HG03097 (cell line): Measurements from ENCODE around the gene TEKT1.
"Not testable (repeated sequence)": the region's sequence is repeated elsewhere in the genome, so short reads cannot be mapped to it uniquely, and the experiment has no call there.

Experiments
- ATAC-seq: cut with Tn5 transposase; IDR thresholded peaks from one replicate; pipeline ENCODE4 v1.9.1; 2021; ENCODE audit not compliant: unreplicated experiment, low FRiP score

TEKT1 gene

GRCh38 chr17:6818938-6819337 is 12.6 kb downstream of the TEKT1 start:
- no peak for ATAC-seq

- not testable (repeated sequence) for ATAC-seq
These were observed 15.2 kb downstream of the TEKT1 start for GRCh38 chr17:6816368-6816767.

- ATAC-seq = no peak
These were observed 15.8 kb downstream of the TEKT1 start for GRCh38 chr17:6815775-6816174.

- ATAC-seq = no peak
These were observed 19.2 kb downstream of the TEKT1 start for GRCh38 chr17:6812295-6812694.

GRCh38 chr17:6811510-6811909 is 20.0 kb downstream of the TEKT1 start:
- ATAC-seq = no peak

- no peak for ATAC-seq
These were observed 31.0 kb downstream of the TEKT1 start for GRCh38 chr17:6800422-6801027.

- ATAC-seq = no peak
These were observed 31.8 kb downstream of the TEKT1 start for GRCh38 chr17:6799738-6800137.

GRCh38 chr17:6797718-6798351 is 33.7 kb downstream of the TEKT1 start:
- ATAC-seq = no peak

- no peak for ATAC-seq
These were observed 34.5 kb downstream of the TEKT1 start for GRCh38 chr17:6796887-6797490.

- ATAC-seq = no peak
These were observed 35.3 kb downstream of the TEKT1 start for GRCh38 chr17:6796017-6796886.

GRCh38 chr17:6793748-6794493 is 37.6 kb downstream of the TEKT1 start:
- ATAC-seq = no peak

- no peak for ATAC-seq
These were observed 42.4 kb downstream of the TEKT1 start for GRCh38 chr17:6789146-6789545.

- no peak for ATAC-seq
These were observed 44.3 kb downstream of the TEKT1 start for GRCh38 chr17:6787081-6787693.

- ATAC-seq = no peak
These were observed 44.9 kb downstream of the TEKT1 start for GRCh38 chr17:6786618-6787017.

- no peak for ATAC-seq
These were observed 49.3 kb downstream of the TEKT1 start for GRCh38 chr17:6782244-6782643.

- no peak for ATAC-seq
These were observed 50.6 kb downstream of the TEKT1 start for GRCh38 chr17:6780886-6781285.

GRCh38 chr17:6780001-6780400 is 51.5 kb downstream of the TEKT1 start:
- ATAC-seq = no peak

- no peak for ATAC-seq
These were observed 52.1 kb downstream of the TEKT1 start for GRCh38 chr17:6779411-6779810.

- ATAC-seq = no peak
These were observed 55.6 kb downstream of the TEKT1 start, which contains the start of gene FBXO39 for GRCh38 chr17:6775871-6776405. Gene FBXO39 (plus strand): TSS chr17:6776215. CDS start chr17:6779869, 3,654 bp downstream.

GRCh38 chr17:6774906-6775305 is 56.6 kb downstream of the TEKT1 start:
- not testable (repeated sequence) for ATAC-seq
